Breast epithelium (tissue), 3 donors: ENCODE measurements around the gene CNTN5.

Experiments used
- POLR2A ChIP-seq: fragments of 450-650 bp; IDR thresholded peaks from one replicate; pipeline ENCODE4 v1.6.1; 2016; ENCODE audit warnings: antibody characterized with exemption, mild to moderate bottlenecking, moderate library complexity
- TF ChIP-seq, protein P1 (sequence below), 3 donors: fragments of 450-650 bp; IDR thresholded peaks; one replicate each; pipeline ENCODE4 v1.5.1; 2016 to 2017; ENCODE audit warnings: antibody characterized with exemption in 3 of 3, mild to moderate bottlenecking in 3 of 3, moderate library complexity in 3 of 3

DNA sequence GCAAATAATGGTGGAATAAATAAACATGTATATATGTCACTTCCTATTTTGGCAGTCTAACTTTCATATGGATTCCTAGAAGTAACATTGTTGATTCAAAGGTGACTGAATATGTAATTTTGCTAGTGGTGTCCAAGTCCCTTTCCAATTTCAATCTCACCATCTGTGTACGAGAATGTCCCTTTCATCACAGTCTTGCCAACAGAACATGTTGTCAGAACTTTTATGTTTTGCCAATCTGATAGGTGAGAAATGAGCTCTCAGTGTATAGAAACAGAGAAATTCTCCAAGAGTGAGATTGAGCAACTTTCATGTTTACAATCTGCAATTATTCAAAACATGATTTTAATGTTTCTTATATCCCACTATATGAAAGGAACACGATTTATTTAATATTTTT, 167.5 kb downstream of the CNTN5 start:
- TF ChIP-seq, protein P1, sequence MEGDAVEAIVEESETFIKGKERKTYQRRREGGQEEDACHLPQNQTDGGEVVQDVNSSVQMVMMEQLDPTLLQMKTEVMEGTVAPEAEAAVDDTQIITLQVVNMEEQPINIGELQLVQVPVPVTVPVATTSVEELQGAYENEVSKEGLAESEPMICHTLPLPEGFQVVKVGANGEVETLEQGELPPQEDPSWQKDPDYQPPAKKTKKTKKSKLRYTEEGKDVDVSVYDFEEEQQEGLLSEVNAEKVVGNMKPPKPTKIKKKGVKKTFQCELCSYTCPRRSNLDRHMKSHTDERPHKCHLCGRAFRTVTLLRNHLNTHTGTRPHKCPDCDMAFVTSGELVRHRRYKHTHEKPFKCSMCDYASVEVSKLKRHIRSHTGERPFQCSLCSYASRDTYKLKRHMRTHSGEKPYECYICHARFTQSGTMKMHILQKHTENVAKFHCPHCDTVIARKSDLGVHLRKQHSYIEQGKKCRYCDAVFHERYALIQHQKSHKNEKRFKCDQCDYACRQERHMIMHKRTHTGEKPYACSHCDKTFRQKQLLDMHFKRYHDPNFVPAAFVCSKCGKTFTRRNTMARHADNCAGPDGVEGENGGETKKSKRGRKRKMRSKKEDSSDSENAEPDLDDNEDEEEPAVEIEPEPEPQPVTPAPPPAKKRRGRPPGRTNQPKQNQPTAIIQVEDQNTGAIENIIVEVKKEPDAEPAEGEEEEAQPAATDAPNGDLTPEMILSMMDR (IDR thresholded peaks at IDR 0.05) = no peak
- TF ChIP-seq POLR2A = no peak
